Measurements from ENCODE around the gene FHIP1A. TPM values are rescaled to one million over a fixed set of nuclear protein-coding genes. Genes with fewer than 3 reads are reported as not detected.
"Not testable (repeated sequence)": the region's sequence is repeated elsewhere in the genome, so short reads cannot be mapped to it uniquely, and the experiment has no call there.

Gene FHIP1A
- total and polyA plus RNA-seq, 4 donors: 1.5 to 27.1 (median 12.0) TPM

DNA sequence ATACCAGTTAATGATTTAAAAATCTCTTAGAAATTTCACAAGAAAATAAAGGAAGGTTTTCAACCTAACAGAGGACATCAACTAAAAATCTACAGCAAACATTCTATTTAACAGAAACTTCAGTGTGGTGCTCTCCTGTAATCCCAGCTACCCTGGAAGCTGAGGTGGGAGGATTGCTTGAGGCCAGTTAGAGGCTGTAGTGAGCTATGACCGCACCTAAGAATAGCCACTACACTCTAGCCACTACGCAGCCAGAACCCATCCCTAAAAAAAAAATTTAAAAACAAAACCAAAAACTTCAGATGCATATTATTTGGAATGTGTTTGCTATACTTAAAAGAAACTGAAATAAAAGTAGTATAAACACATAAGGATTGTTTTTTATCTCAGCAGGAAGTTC, 7.2 kb upstream of the FHIP1A start:
- TF ChIP-seq CTCF (IDR thresholded peaks at IDR 0.05; ENCODE audit: control extremely low read depth, extremely low read depth): no peak
- WGBS, 2 donors: 92 to 95% methylated on average over 2 of the region's 2 CpGs
- H3K4me1 ChIP-seq (ENCODE audit: control insufficient read depth in 5 of 5, insufficient read depth in 5 of 5, low read length in 5 of 5): no peaks in the 10 kb centered on the region
- no peak overlapping the region for H3K27ac ChIP-seq (ENCODE audit: low read depth in 1 of 2, low read length in 1 of 2)
- DNase-seq (no peak), ATAC-seq (ENCODE audit: insufficient read depth, low FRiP score) (no peak)
- no peak overlapping the region for H3K9ac ChIP-seq (ENCODE audit: insufficient read depth in 1 of 2, low read length in 2 of 2)
- H3K9me3 ChIP-seq (ENCODE audit: control insufficient read depth in 4 of 4, insufficient read depth in 3 of 4, low read length in 3 of 4): no peaks in the 10 kb centered on the region
- H3K27me3 ChIP-seq (ENCODE audit: control insufficient read depth in 3 of 3, insufficient read depth in 3 of 3, low read length in 2 of 3): no peaks in the 10 kb centered on the region
- no peak overlapping the region for H3K4me3 ChIP-seq
- no peaks in the 10 kb centered on the region for H3K36me3 ChIP-seq (ENCODE audit: control insufficient read depth in 4 of 4, insufficient read depth in 4 of 4, low read length in 4 of 4)

DNA sequence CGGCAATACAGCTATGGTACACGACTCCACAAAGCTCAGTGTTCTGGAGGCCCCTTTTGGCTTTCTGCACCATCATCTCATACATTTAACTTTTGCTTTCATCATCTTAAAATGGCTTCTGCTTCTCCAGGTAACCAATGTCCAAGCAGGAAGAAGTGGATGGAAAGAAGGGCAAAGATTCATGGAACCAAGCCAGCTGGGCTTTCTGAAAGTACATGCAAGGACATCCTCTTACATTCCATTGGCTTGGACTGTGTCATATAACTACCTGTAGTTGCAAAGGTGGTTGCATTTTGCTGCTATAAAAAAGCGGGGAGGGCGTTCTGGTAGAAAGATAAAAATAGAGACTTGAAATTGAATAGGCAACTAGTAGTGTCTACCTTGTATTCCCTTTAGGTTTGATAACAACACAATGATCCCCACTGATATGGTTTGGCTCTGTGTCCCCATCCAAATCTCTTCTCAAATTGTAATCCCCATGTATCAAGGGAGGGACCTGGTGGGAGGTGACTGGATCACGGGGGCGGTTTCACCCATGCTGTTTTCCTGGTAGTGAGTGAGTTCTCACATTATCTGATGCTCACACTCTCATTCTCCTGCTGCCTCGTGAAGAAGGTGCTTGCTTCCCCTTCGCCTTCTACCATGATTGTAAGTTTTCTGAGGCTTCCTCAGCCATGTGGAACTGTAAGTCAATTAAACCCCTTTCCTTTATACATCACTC, 6.7 kb upstream of the FHIP1A start:
- Histone ChIP-seq H3K27me3 (ENCODE audit: control insufficient read depth in 3 of 3, insufficient read depth in 3 of 3, low read length in 2 of 3) (peaks cover 0 to 3% (median 0%) of the 10 kb centered on the region in 3 donors), H3K27ac (ENCODE audit: low read depth in 1 of 2, low read length in 1 of 2) (no peak overlapping the region), H3K4me1 (ENCODE audit: control insufficient read depth in 5 of 5, insufficient read depth in 5 of 5, low read length in 5 of 5) (no peaks in the 10 kb centered on the region), H3K9ac (ENCODE audit: insufficient read depth in 1 of 2, low read length in 2 of 2) (no peak overlapping the region), H3K4me3 (no peak overlapping the region), H3K9me3 (ENCODE audit: control insufficient read depth in 4 of 4, insufficient read depth in 3 of 4, low read length in 3 of 4) (no peaks in the 10 kb centered on the region), H3K36me3 (ENCODE audit: control insufficient read depth in 4 of 4, insufficient read depth in 4 of 4, low read length in 4 of 4) (no peaks in the 10 kb centered on the region)
- DNase-seq (no peak), ATAC-seq (ENCODE audit: insufficient read depth, low FRiP score) (no peak)
- TF ChIP-seq CTCF (IDR thresholded peaks at IDR 0.05; ENCODE audit: control extremely low read depth, extremely low read depth): no peak
- WGBS, 2 donors: 82 to 84% methylated on average over 8 of the region's 8 CpGs

- Histone ChIP-seq H3K4me3 (no peak overlapping the region), H3K9me3 (ENCODE audit: control insufficient read depth in 4 of 4, insufficient read depth in 3 of 4, low read length in 3 of 4) (no peaks in the 10 kb centered on the region), H3K9ac (ENCODE audit: insufficient read depth in 1 of 2, low read length in 2 of 2) (no peak overlapping the region), H3K27ac (ENCODE audit: low read depth in 1 of 2, low read length in 1 of 2) (no peak overlapping the region), H3K36me3 (ENCODE audit: control insufficient read depth in 4 of 4, insufficient read depth in 4 of 4, low read length in 4 of 4) (no peaks in the 10 kb centered on the region), H3K27me3 (ENCODE audit: control insufficient read depth in 3 of 3, insufficient read depth in 3 of 3, low read length in 2 of 3) (peaks cover 0 to 5% (median 0%) of the 10 kb centered on the region in 3 donors), H3K4me1 (ENCODE audit: control insufficient read depth in 5 of 5, insufficient read depth in 5 of 5, low read length in 5 of 5) (peaks cover 0 to 7% (median 0%) of the 10 kb centered on the region in 5 donors)
- WGBS, 2 donors: 29 to 59% methylated on average over 1 of the region's 1 CpG
- DNase-seq (no peak), ATAC-seq (ENCODE audit: insufficient read depth, low FRiP score) (no peak)
- TF ChIP-seq CTCF (IDR thresholded peaks at IDR 0.05; ENCODE audit: control extremely low read depth, extremely low read depth): no peak
Observed at GRCh38 chr4:151403656-151404055, 5.3 kb upstream of the FHIP1A start.

DNA sequence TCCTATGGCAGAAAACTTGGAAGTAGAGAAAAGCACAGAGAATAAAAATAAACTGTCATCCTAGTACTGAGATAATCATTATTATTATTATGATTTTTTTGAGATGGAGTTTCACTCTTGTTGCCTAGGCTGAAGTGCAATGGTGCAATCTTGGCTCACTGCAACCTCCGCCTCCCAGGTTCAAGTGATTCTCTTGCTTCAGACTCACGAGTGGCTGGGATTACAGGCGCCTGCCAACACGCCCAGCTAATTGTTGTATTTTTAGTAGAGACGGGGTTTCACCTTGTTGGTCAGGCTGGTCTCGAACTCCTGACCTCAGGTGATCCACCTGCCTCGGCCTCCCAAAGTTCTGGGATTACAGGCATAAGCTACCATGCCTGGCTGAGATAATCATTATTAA, 4.2 kb upstream of the FHIP1A start:
- not testable (repeated sequence) for H3K27ac ChIP-seq (ENCODE audit: low read depth in 1 of 2, low read length in 1 of 2); ATAC-seq (ENCODE audit: insufficient read depth, low FRiP score); DNase-seq; H3K36me3 ChIP-seq (ENCODE audit: control insufficient read depth in 4 of 4, insufficient read depth in 4 of 4, low read length in 4 of 4); H3K27me3 ChIP-seq (ENCODE audit: control insufficient read depth in 3 of 3, insufficient read depth in 3 of 3, low read length in 2 of 3); H3K4me1 ChIP-seq (ENCODE audit: control insufficient read depth in 5 of 5, insufficient read depth in 5 of 5, low read length in 5 of 5); H3K9ac ChIP-seq (ENCODE audit: insufficient read depth in 1 of 2, low read length in 2 of 2); H3K9me3 ChIP-seq (ENCODE audit: control insufficient read depth in 4 of 4, insufficient read depth in 3 of 4, low read length in 3 of 4); H3K4me3 ChIP-seq
- WGBS, 2 donors: 66 to 68% methylated on average over 7 of the region's 7 CpGs

Measured in lung (tissue), 12 donors.